Epithelial cell of proximal tubule (primary cell): ENCODE results near the gene MRE11. TPM values are rescaled to one million over a fixed set of nuclear protein-coding genes. Genes with fewer than 3 reads are reported as not detected.

Experiments used
- DNase-seq: peaks from one replicate; pipeline ENCODE4 v3.0.0-alpha.2; 2011; ENCODE audit warnings: low read depth
- H3K4me3 ChIP-seq: 2 replicates; pipeline ENCODE4 v1.5.1; 2011; ENCODE audit warnings: low read depth, mild to moderate bottlenecking, low read length
- CTCF ChIP-seq: conservative IDR thresholded peaks from 2 replicates; pipeline ENCODE4 v1.5.1; 2012; ENCODE audit warnings: low read depth, mild to moderate bottlenecking, low read length
- total RNA-seq: library from RNA; depleted of rRNA; stranded (reverse); fragments of >200 nt; gene quantifications from 2 replicates; pipeline ENCODE4 v1.2.3, GENCODE V29; 2015

MRE11 gene
- total RNA-seq, 1 donor from 2014 or later = 13.7 TPM

DNA sequence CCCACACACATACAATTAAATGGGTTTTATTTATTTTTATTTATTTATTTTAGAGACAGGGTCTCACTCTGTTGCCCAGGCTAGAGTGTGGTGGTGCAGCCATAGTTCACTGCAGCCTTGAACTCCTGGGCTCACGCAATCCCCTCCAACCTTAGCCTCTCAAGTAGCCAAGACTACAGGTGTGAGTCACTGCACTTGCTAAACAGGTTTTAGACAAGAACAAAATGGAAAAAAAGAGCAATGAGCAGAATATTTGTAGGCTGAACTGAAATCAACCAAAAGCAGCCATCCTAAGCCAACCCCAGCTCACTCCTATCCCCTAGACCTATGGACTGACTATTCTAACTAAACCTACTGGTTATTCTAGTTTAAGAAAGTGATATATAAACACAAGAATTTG is 37.8 kb downstream of the MRE11 start:
- H3K4me3 ChIP-seq = no peak overlapping the region
- DNase-seq = no peak
- TF ChIP-seq CTCF = no peak

DNA sequence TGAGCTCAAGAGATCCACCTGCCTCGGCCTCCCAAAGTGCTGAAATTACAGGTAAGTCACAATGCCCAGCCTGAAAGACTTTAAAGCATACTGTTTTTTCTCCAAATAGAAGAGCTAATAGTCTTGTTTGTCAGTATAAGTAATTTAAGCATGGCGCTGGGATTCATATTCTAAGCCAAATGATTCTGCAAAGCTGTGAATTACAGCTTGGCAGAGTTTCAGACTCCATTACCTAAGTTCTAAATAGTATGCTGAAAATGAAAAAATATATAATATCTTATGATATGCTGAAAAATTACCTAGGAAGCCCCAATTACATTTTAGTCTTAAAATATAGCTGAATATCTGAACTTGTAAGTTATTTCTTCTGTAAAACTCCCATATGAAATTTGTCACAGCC is 39.3 kb downstream of the MRE11 start:
- no peak for DNase-seq
- no peak for TF ChIP-seq CTCF
- no peak overlapping the region for H3K4me3 ChIP-seq

DNA sequence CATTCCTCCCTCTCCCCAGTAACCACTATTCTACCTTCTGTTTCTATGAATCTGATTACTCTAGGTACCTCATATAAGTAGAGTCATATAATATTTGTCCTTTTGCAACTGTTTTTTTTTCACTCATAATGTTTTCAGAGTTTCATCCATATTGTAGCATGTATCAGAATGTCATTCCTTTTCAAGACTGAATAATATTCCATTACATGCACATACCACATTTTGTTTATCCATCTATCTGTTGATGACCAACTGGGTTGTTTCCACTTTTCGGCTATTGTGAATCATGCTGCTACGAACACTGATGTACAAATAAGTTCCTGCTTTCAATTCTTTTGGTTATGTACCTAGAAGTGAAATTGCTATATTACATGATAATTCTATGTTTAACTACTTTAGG is 40.7 kb downstream of the MRE11 start:
- no peak for TF ChIP-seq CTCF
- no peak for DNase-seq
- no peak overlapping the region for H3K4me3 ChIP-seq

DNA sequence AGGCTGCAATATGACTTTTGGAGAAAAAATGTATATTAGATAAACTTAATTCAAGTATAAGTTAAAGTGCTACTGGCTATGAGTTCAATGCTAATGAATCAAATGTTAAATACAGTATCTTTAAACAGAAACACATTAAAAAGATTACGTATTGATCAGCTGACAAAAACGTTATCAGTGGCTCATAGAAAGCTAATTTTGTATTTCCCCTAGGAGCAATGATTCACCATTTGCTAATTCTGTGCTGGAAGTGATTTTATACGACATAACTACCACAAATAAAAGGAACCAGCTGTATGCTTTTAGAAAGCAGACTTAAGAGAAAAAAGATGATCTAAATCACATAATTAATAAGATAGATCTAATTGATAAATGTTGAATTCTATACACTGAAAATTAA is 43.6 kb downstream of the MRE11 start:
- no peak for TF ChIP-seq CTCF
- no peak overlapping the region for H3K4me3 ChIP-seq
- DNase-seq = no peak

- no peak for TF ChIP-seq CTCF
- DNase-seq = peak; percentile 69
- no peak overlapping the region for H3K4me3 ChIP-seq
Observed at GRCh38 chr11:94449437-94449836, 44.2 kb downstream of the MRE11 start.

DNA sequence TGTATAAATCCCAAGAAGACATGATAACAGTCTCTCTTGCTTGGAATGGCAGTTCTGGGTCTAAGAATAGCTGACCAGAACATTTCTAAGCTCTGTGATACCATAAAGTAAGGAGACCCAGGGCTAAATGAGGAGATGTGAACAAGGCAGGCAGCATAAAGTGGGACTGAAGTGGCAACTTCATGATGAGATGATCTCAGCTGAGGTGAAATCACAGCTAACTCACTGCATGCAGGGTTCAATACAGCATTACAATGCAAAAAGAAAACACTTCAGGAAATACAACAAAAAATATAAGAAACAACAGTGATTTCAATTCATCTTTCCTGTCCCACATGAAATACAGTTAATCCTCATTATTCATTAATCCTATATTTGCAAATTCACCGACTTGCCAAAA is 44.6 kb downstream of the MRE11 start:
- no peak overlapping the region for H3K4me3 ChIP-seq
- TF ChIP-seq CTCF = no peak
- DNase-seq = no peak

- H3K4me3 ChIP-seq = no peak overlapping the region
- DNase-seq = no peak
- no peak for TF ChIP-seq CTCF
Observed at GRCh38 chr11:94447149-94447548, 46.5 kb downstream of the MRE11 start.
